ENCODE data around the gene DPYSL5. TPM values are rescaled to one million over a fixed set of nuclear protein-coding genes. Genes with fewer than 3 reads are reported as not detected.

The DPYSL5 gene
- total and polyA plus RNA-seq, 4 donors, result not detected

DNA sequence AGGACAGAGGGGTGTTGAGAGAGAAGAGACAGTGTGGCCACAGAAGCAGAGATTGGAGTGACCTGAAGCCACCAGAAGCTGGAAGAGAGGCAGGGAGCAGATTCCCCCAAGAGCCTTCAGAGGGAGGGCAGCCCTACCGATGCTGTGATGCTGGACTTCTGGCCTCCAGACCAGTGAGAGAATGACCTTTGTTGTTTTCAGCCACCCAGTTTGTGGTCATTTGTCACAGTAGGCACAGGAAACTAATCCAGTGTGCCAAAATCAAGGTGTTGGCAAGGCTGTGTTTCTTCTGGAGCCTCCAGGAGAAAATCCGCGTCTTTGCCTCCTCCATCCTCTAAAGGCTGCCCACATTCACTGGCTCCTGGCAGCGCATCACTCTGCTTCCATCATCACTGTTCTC lies 137.9 kb downstream of the DPYSL5 start (continued):
- TF ChIP-seq, protein P1, sequence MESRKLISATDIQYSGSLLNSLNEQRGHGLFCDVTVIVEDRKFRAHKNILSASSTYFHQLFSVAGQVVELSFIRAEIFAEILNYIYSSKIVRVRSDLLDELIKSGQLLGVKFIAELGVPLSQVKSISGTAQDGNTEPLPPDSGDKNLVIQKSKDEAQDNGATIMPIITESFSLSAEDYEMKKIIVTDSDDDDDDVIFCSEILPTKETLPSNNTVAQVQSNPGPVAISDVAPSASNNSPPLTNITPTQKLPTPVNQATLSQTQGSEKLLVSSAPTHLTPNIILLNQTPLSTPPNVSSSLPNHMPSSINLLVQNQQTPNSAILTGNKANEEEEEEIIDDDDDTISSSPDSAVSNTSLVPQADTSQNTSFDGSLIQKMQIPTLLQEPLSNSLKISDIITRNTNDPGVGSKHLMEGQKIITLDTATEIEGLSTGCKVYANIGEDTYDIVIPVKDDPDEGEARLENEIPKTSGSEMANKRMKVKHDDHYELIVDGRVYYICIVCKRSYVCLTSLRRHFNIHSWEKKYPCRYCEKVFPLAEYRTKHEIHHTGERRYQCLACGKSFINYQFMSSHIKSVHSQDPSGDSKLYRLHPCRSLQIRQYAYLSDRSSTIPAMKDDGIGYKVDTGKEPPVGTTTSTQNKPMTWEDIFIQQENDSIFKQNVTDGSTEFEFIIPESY (IDR thresholded peaks at IDR 0.05), result no peak
- TF ChIP-seq SP1 (IDR thresholded peaks at IDR 0.05) (peak; percentile 66), GABPA (IDR thresholded peaks at IDR 0.05 in 1 of 2, conservative IDR thresholded peaks at IDR 0.05 in 1 of 2) (no peak), HNF4A (conservative IDR thresholded peaks at IDR 0.05) (peak; percentile 90 to 92), HNF4G (IDR thresholded peaks at IDR 0.05) (peak; percentile 72), JUND (IDR thresholded peaks at IDR 0.05) (peak in 1 of 2 donors; percentile 26), RAD21 (IDR thresholded peaks at IDR 0.05) (no peak)
- TF ChIP-seq, protein P2, sequence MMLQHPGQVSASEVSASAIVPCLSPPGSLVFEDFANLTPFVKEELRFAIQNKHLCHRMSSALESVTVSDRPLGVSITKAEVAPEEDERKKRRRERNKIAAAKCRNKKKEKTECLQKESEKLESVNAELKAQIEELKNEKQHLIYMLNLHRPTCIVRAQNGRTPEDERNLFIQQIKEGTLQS (IDR thresholded peaks at IDR 0.05), result no peak

- H3K9ac ChIP-seq (ENCODE audit: low read depth in 1 of 2, low read length in 2 of 2), result no peak overlapping the region
- no peak overlapping the region for H3K27ac ChIP-seq (ENCODE audit: low read depth in 1 of 2, low read length in 2 of 2)
- TF ChIP-seq GABPA (IDR thresholded peaks at IDR 0.05 in 1 of 2, conservative IDR thresholded peaks at IDR 0.05 in 1 of 2) (no peak), HNF4G (IDR thresholded peaks at IDR 0.05) (no peak), RAD21 (IDR thresholded peaks at IDR 0.05) (no peak), SP1 (IDR thresholded peaks at IDR 0.05) (no peak), EGR1 (IDR thresholded peaks at IDR 0.05; ENCODE audit: low read depth in 2 of 2) (no peak), TAF1 (conservative IDR thresholded peaks at IDR 0.05) (no peak), HNF4A (conservative IDR thresholded peaks at IDR 0.05) (no peak)
- TF ChIP-seq, protein P3, sequence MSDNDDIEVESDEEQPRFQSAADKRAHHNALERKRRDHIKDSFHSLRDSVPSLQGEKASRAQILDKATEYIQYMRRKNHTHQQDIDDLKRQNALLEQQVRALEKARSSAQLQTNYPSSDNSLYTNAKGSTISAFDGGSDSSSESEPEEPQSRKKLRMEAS (IDR thresholded peaks at IDR 0.05), result no peak
- DNase-seq (ENCODE audit: low spot score), result no peak
- H3K4me1 ChIP-seq (ENCODE audit: control insufficient read depth in 4 of 4, insufficient read depth in 4 of 4, low read length in 3 of 4), result peaks cover 20 to 45% (median 37%) of the 10 kb centered on the region in 4 donors
- H3K9me3 ChIP-seq (ENCODE audit: control insufficient read depth in 4 of 4, low read length in 3 of 4), result no peaks in the 10 kb centered on the region
- no peak overlapping the region for H3K4me3 ChIP-seq (ENCODE audit: low read depth in 1 of 3, low read length in 3 of 3)
- H3K36me3 ChIP-seq (ENCODE audit: control insufficient read depth in 4 of 4, insufficient read depth in 3 of 4, low read depth in 1 of 4, low read length in 3 of 4), result no peaks in the 10 kb centered on the region
- no peaks in the 10 kb centered on the region for H3K27me3 ChIP-seq (ENCODE audit: control insufficient read depth in 4 of 4, insufficient read depth in 4 of 4, low read length in 3 of 4)
- 95% methylated on average over 5 of the region's 5 CpGs for WGBS
Observed at GRCh38 chr2:26986576-26986975, 138.6 kb downstream of the DPYSL5 start.

DNA sequence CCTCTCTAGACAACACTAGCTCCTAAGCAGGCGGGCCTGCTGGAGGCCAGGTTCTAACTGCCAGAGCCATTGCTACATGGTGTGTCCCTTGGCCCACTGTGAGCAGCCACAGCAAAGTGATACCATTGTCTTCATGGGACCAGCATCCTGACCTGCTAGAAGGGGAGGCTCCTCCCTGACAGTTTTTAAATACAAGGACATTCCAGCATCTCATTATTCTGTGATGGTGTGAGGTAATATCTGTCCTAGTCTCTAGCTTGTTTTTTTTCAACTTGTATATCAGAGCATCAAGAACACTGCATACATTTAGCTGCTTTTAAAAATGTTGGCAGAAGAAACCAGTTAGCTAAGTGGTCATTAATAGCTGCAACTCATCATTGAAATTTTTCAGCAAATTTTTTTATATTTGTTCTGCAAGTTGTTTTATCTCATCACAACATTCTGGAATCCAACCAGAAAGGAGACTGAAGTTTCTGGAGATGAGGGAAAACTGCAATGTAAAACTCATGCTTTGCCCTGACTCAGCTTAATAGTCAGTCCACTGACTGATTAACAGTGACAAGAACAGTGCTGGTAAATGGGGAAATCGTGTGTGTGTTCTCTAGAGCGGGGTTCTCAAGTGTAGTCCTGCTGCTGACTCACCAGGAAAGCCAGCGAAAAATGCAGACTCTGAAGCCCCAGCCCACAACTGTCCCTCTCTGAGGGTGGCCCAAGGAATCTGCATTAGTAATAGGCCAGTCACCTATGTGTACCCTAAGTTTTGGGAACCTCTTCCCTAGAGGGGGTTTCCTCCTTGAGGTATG lies 140.3 kb downstream of the DPYSL5 start:
- no peak for DNase-seq (ENCODE audit: low spot score)
- Histone ChIP-seq H3K4me1 (ENCODE audit: control insufficient read depth in 4 of 4, insufficient read depth in 4 of 4, low read length in 3 of 4) (peaks cover 11 to 40% (median 28%) of the 10 kb centered on the region in 4 donors), H3K27ac (ENCODE audit: low read depth in 1 of 2, low read length in 2 of 2) (no peak overlapping the region), H3K36me3 (ENCODE audit: control insufficient read depth in 4 of 4, insufficient read depth in 3 of 4, low read depth in 1 of 4, low read length in 3 of 4) (no peaks in the 10 kb centered on the region), H3K27me3 (ENCODE audit: control insufficient read depth in 4 of 4, insufficient read depth in 4 of 4, low read length in 3 of 4) (no peaks in the 10 kb centered on the region), H3K4me3 (ENCODE audit: low read depth in 1 of 3, low read length in 3 of 3) (no peak overlapping the region), H3K9ac (ENCODE audit: low read depth in 1 of 2, low read length in 2 of 2) (no peak overlapping the region), H3K9me3 (ENCODE audit: control insufficient read depth in 4 of 4, low read length in 3 of 4) (no peaks in the 10 kb centered on the region)
- WGBS, result 84% methylated on average over 4 of the region's 4 CpGs
- TF ChIP-seq RXRA (IDR thresholded peaks at IDR 0.05) (no peak), GABPA (IDR thresholded peaks at IDR 0.05 in 1 of 2, conservative IDR thresholded peaks at IDR 0.05 in 1 of 2) (no peak), YY1 (IDR thresholded peaks at IDR 0.05) (no peak), RAD21 (IDR thresholded peaks at IDR 0.05) (no peak)
- TF ChIP-seq, protein P3 (IDR thresholded peaks at IDR 0.05), result no peak
- TF ChIP-seq, protein P1 (IDR thresholded peaks at IDR 0.05), result no peak

Measured in liver (tissue), 9 donors.